Measurements from ENCODE around the gene CTPS2. TPM values are rescaled to one million over a fixed set of nuclear protein-coding genes. Genes with fewer than 3 reads are reported as not detected.
"Not testable (repeated sequence)": the region's sequence is repeated elsewhere in the genome, so short reads cannot be mapped to it uniquely, and the experiment has no call there.

Gene CTPS2
- total RNA-seq, 4 donors from 2014 or later = 5.4 to 14.7 (median 7.5) TPM

- DNase-seq (ENCODE audit: low spot score) (no peak), ATAC-seq (ENCODE audit: low FRiP score) (no peak)
- TF ChIP-seq, protein P1, sequence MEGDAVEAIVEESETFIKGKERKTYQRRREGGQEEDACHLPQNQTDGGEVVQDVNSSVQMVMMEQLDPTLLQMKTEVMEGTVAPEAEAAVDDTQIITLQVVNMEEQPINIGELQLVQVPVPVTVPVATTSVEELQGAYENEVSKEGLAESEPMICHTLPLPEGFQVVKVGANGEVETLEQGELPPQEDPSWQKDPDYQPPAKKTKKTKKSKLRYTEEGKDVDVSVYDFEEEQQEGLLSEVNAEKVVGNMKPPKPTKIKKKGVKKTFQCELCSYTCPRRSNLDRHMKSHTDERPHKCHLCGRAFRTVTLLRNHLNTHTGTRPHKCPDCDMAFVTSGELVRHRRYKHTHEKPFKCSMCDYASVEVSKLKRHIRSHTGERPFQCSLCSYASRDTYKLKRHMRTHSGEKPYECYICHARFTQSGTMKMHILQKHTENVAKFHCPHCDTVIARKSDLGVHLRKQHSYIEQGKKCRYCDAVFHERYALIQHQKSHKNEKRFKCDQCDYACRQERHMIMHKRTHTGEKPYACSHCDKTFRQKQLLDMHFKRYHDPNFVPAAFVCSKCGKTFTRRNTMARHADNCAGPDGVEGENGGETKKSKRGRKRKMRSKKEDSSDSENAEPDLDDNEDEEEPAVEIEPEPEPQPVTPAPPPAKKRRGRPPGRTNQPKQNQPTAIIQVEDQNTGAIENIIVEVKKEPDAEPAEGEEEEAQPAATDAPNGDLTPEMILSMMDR (IDR thresholded peaks at IDR 0.05) = no peak
Measured at GRCh38 chrX:16589211-16589610, 123.3 kb downstream of the CTPS2 start.

DNA sequence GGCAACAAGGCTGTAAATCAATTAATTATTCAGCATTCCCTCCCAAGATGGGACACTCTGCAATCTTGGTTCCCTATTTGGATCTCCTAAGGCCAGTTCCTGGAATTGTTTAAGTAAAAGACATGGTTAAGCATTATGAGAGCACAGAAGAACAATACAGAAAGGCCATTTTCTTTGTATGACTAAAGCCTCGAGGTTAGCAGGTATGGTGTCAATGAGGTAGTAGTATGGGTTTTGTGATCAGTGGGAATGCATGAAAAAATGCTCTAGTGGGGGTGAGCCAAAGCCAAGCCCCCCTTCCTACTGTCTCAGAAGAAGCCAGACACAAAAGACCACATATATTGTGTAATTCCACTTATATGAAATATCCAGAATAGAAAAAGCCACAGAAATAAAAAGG is 124.2 kb downstream of the CTPS2 start:
- TF ChIP-seq, protein P1 (IDR thresholded peaks at IDR 0.05) = no peak
- DNase-seq (ENCODE audit: low spot score) (no peak), ATAC-seq (ENCODE audit: low FRiP score) (no peak)

DNA sequence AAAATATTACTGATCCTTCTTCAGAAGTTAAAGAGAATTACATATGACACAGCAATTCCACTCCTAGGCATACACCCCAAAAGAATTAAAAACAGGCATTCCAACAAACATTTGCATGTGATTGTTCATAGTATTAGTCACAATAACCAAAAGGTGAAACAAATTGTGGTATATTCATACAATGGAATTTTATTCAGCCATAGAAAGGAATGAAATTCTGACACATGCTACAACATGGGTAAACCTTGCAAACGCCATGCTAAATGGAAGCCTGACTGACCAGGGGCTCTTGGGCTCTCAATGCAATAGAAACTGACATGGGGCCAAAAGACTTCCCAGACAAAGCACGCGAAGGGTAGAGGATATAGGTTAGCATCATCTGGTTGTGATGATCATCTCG is 124.6 kb downstream of the CTPS2 start:
- DNase-seq (ENCODE audit: low spot score) (no peak), ATAC-seq (ENCODE audit: low FRiP score) (no peak)
- TF ChIP-seq, protein P1 (IDR thresholded peaks at IDR 0.05) = no peak

GRCh38 chrX:16586377-16587112 is 125.9 kb downstream of the CTPS2 start:
- DNase-seq (ENCODE audit: low spot score) = no peak
- TF ChIP-seq, protein P1 (IDR thresholded peaks at IDR 0.05) = no peak
- ATAC-seq (ENCODE audit: low FRiP score) = no peak

DNA sequence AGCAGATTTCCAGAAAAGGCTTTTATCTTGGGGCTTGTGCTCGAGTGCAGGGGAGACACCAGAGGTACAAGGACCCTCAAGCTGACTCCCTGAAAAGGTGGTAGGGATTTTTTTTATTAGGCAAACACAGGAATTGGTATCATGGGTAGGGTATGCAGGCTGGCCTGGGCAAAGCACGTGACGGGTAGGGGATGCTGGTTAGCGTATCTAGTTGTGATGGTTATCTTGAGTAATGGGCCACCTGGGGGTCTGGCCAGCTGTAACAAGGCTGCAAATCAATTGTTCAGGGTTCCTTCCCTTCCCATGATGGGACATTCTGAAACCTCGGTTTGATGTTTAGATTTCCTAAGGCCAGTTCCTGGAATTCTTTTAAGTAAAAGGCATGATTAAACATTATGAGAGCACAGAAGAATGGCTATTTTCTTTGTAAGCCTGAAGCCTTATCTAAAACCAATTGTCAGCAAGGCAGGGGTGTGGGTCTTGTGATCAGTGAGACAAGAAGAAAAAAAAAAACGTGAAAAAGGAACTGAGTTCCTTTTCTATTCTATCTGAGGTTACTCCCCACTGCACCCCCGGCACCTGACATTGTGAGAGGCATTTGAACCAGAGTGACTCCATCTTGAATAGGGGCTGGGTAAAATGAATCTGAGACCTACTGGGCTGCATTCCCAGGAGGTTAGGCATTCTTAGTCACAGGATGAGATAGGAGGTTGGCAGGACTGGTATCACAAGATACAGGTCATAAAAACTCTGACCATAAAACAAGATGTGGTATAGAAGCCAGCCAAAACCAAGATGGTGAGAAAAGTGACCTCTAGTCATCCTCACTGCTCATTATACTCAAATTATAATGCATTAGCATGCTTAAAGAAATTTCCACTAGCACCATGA is 126.7 kb downstream of the CTPS2 start:
- TF ChIP-seq, protein P1 (IDR thresholded peaks at IDR 0.05) = no peak
- ATAC-seq (ENCODE audit: low FRiP score) (no peak), DNase-seq (ENCODE audit: low spot score) (no peak)

- ATAC-seq (ENCODE audit: low FRiP score); DNase-seq (ENCODE audit: low spot score): not testable (repeated sequence)
Measured at GRCh38 chrX:16580004-16580797, 132.3 kb downstream of the CTPS2 start.

DNA sequence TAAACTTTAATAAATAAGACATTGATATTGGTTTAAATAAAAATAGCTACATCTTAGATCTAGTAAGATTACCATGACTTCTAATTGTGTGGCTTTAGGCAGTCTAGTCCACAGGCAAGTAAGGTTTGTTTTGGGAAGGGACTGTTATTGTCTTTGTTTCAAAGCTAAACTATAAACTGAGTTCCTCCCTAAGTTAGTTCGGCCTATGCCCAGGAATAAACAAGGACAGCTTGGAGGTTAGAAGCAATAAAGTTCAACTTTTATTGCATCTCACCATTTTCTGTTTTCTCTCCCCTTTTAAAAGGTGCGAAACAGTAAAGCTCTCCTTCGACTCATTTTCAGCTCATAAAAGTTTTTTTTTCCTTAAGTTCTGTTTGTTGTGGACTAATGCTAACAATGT is 133.0 kb downstream of the CTPS2 start:
- ATAC-seq (ENCODE audit: low FRiP score) (no peak), DNase-seq (ENCODE audit: low spot score) (no peak)
- TF ChIP-seq, protein P1 (IDR thresholded peaks at IDR 0.05) = no peak
